ENCODE measurements around the gene OR5AK2. TPM values are rescaled to one million over a fixed set of nuclear protein-coding genes. Genes with fewer than 3 reads are reported as not detected.
"Not testable (repeated sequence)": the region's sequence is repeated elsewhere in the genome, so short reads cannot be mapped to it uniquely, and the experiment has no call there.

The OR5AK2 gene
- total RNA-seq: not detected
- not detected for polyA plus RNA-seq
- total RNA-seq: not detected

DNA sequence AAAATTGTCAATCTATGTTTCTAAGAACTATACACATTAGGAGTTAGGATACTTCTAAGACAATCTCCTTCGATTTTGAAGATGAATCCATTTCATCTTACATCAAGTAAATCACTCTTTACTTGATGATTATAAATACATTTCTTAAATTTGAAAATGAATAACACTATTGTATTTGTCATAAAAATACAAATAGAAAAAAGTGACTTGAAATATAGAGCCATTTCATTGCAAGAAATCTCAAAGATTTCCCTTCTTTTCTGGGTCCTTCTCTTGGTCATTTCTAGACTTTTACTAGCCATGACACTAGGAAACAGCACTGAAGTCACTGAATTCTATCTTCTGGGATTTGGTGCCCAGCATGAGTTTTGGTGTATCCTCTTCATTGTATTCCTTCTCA, at the start of gene OR5AK2:
Gene OR5AK2 (plus strand): TSS at position 301 of the 400 bp plus-strand sequence. CDS start 0 bp downstream, at position 301.
- CTCF ChIA-PET: no interaction called here
- H3K27ac ChIP-seq (ENCODE audit: low read depth, low read length): no peak within 1 kb of the TSS
- Mint-ChIP-seq H3K27ac (no peak within 1 kb of the TSS), H3K36me3 (no peaks in the 10 kb centered on the region), H3K27me3 (peaks cover 0 to 10% (median 4%) of the 10 kb centered on the region in 5 donors), H3K4me1 (no peaks in the 10 kb centered on the region), H3K4me3 (no peak within 1 kb of the TSS), H3K9me3 (peaks cover 2 to 25% (median 7%) of the 10 kb centered on the region in 11 donors)
- no peaks in the 10 kb centered on the region for H3K27me3 ChIP-seq (ENCODE audit: control insufficient read depth in 2 of 2, insufficient read depth in 2 of 2, low read length in 2 of 2)
- no peak within 1 kb of the TSS for H3K4me3 ChIP-seq (ENCODE audit: low read length)
- no peaks in the 10 kb centered on the region for H3K9me3 ChIP-seq (ENCODE audit: control insufficient read depth in 2 of 3, low read length in 3 of 3)
- POLR2A ChIA-PET: no interaction called here
- intact Hi-C loops (cut with micrococcal nuclease): no loop called here
- H3K36me3 ChIP-seq (ENCODE audit: control insufficient read depth in 2 of 3, insufficient read depth in 3 of 3, low read length in 3 of 3): no peaks in the 10 kb centered on the region
- ATAC-seq (no peak), DNase-seq (no peak)
- no peaks in the 10 kb centered on the region for H3K4me1 ChIP-seq (ENCODE audit: control insufficient read depth in 2 of 2, insufficient read depth in 2 of 2, low read length in 2 of 2)

GRCh38 chr11:56945526-56945925, 43.2 kb upstream of the OR5AK2 start:
- H3K9me3 Mint-ChIP-seq: peaks cover 8 to 51% (median 19%) of the 10 kb centered on the region in 11 donors
- H3K27ac ChIP-seq (ENCODE audit: low read depth, low read length); CTCF ChIA-PET; H3K4me3 Mint-ChIP-seq; ATAC-seq; H3K27me3 ChIP-seq (ENCODE audit: control insufficient read depth in 2 of 2, insufficient read depth in 2 of 2, low read length in 2 of 2); H3K4me1 ChIP-seq (ENCODE audit: control insufficient read depth in 2 of 2, insufficient read depth in 2 of 2, low read length in 2 of 2); H3K4me3 ChIP-seq (ENCODE audit: low read length); H3K27ac Mint-ChIP-seq; intact Hi-C loops (cut with micrococcal nuclease); H3K27me3 Mint-ChIP-seq; POLR2A ChIA-PET; H3K4me1 Mint-ChIP-seq; H3K36me3 ChIP-seq (ENCODE audit: control insufficient read depth in 2 of 3, insufficient read depth in 3 of 3, low read length in 3 of 3); H3K36me3 Mint-ChIP-seq; DNase-seq; H3K9me3 ChIP-seq (ENCODE audit: control insufficient read depth in 2 of 3, low read length in 3 of 3): not testable (repeated sequence)

DNA sequence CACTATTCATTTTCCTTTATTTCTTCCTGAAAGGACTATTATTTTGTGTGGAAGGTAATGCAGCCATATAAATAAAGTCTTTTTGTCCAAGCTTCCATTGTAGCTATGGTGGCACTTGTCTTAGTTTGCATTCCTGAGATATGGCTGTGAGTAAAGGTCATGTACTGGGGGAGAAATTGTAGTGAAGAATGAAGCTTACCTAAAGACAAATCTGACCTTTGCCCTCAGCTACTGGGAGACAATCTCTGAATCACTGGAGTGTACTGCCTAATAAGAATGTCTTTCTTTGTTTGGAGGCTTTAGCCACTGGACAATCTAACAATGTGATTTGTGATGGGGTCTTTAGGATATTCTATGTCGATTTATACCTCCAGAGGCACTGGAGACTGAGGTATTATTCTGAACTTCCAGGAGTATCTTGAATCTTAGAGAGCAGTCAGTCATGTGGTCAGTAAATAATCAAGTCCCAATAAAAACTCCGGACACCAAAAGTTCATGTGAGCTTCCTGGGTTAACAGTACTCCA, 39.7 kb upstream of the OR5AK2 start:
- ATAC-seq: no peak
- ChIA-PET POLR2A (no interaction called here), CTCF (no interaction called here)
- H3K27ac ChIP-seq (ENCODE audit: low read depth, low read length): no peak overlapping the region
- no peaks in the 10 kb centered on the region for H3K9me3 ChIP-seq (ENCODE audit: control insufficient read depth in 2 of 3, low read length in 3 of 3)
- no peaks in the 10 kb centered on the region for H3K4me1 Mint-ChIP-seq
- no peak overlapping the region for H3K4me3 Mint-ChIP-seq
- H3K27me3 Mint-ChIP-seq: peaks cover 0 to 9% (median 0%) of the 10 kb centered on the region in 5 donors
- H3K9me3 Mint-ChIP-seq: peaks cover 14 to 64% (median 26%) of the 10 kb centered on the region in 11 donors
- no peaks in the 10 kb centered on the region for H3K36me3 Mint-ChIP-seq
- H3K4me3 ChIP-seq (ENCODE audit: low read length): no peak overlapping the region
- no peaks in the 10 kb centered on the region for H3K27me3 ChIP-seq (ENCODE audit: control insufficient read depth in 2 of 2, insufficient read depth in 2 of 2, low read length in 2 of 2)
- no peaks in the 10 kb centered on the region for H3K4me1 ChIP-seq (ENCODE audit: control insufficient read depth in 2 of 2, insufficient read depth in 2 of 2, low read length in 2 of 2)
- H3K36me3 ChIP-seq (ENCODE audit: control insufficient read depth in 2 of 3, insufficient read depth in 3 of 3, low read length in 3 of 3): no peaks in the 10 kb centered on the region
- DNase-seq: no peak
- no peak overlapping the region for H3K27ac Mint-ChIP-seq
- intact Hi-C loops (cut with micrococcal nuclease): no loop called here

- intact Hi-C loops (cut with micrococcal nuclease): no loop called here
- Mint-ChIP-seq H3K36me3 (no peaks in the 10 kb centered on the region), H3K4me3 (no peak overlapping the region)
Observed at GRCh38 chr11:56950510-56950909, 38.2 kb upstream of the OR5AK2 start.

DNA sequence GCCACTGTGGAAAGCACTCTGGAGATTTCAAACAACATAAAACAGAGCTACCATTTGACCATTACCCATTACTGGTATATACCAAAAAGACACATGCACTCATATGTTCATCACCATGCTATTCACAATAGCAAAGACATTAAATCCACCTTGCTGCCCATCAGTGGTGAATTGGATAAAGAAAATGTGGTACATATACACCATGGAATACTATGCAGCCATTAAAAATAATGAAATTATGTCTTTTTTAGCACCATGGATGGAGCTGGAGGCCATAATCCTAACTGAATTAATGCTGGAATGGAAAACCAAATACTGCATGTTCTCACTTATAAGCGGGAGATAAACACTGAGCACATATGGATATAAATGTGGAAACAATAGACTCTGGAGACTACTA, 34.8 kb upstream of the OR5AK2 start:
- H3K4me1 Mint-ChIP-seq; POLR2A ChIA-PET; H3K27ac ChIP-seq (ENCODE audit: low read depth, low read length); H3K9me3 ChIP-seq (ENCODE audit: control insufficient read depth in 2 of 3, low read length in 3 of 3); H3K27me3 Mint-ChIP-seq; CTCF ChIA-PET; ATAC-seq; H3K4me3 ChIP-seq (ENCODE audit: low read length); H3K27me3 ChIP-seq (ENCODE audit: control insufficient read depth in 2 of 2, insufficient read depth in 2 of 2, low read length in 2 of 2); intact Hi-C loops (cut with micrococcal nuclease); H3K4me3 Mint-ChIP-seq; H3K27ac Mint-ChIP-seq; H3K36me3 ChIP-seq (ENCODE audit: control insufficient read depth in 2 of 3, insufficient read depth in 3 of 3, low read length in 3 of 3); H3K36me3 Mint-ChIP-seq; DNase-seq; H3K4me1 ChIP-seq (ENCODE audit: control insufficient read depth in 2 of 2, insufficient read depth in 2 of 2, low read length in 2 of 2): not testable (repeated sequence)
- peaks cover 12 to 47% (median 23%) of the 10 kb centered on the region in 11 donors for H3K9me3 Mint-ChIP-seq

More at GRCh38 chr11:56950510-56950909, 38.2 kb upstream of the OR5AK2 start:
- Mint-ChIP-seq H3K4me1 (no peaks in the 10 kb centered on the region), H3K27ac (no peak overlapping the region), H3K9me3 (peaks cover 12 to 67% (median 27%) of the 10 kb centered on the region in 11 donors), H3K27me3 (peaks cover 0 to 9% (median 0%) of the 10 kb centered on the region in 5 donors)
- Histone ChIP-seq H3K27me3 (ENCODE audit: control insufficient read depth in 2 of 2, insufficient read depth in 2 of 2, low read length in 2 of 2) (no peaks in the 10 kb centered on the region), H3K27ac (ENCODE audit: low read depth, low read length) (no peak overlapping the region), H3K4me1 (ENCODE audit: control insufficient read depth in 2 of 2, insufficient read depth in 2 of 2, low read length in 2 of 2) (no peaks in the 10 kb centered on the region), H3K9me3 (ENCODE audit: control insufficient read depth in 2 of 3, low read length in 3 of 3) (no peaks in the 10 kb centered on the region), H3K36me3 (ENCODE audit: control insufficient read depth in 2 of 3, insufficient read depth in 3 of 3, low read length in 3 of 3) (no peaks in the 10 kb centered on the region), H3K4me3 (ENCODE audit: low read length) (no peak overlapping the region)
- ChIA-PET CTCF (no interaction called here), POLR2A (no interaction called here)
- ATAC-seq (no peak), DNase-seq (no peak)

- H3K9me3 ChIP-seq (ENCODE audit: control insufficient read depth in 2 of 3, low read length in 3 of 3): no peaks in the 10 kb centered on the region
- no peak overlapping the region for H3K4me3 ChIP-seq (ENCODE audit: low read length)
- H3K4me1 ChIP-seq (ENCODE audit: control insufficient read depth in 2 of 2, insufficient read depth in 2 of 2, low read length in 2 of 2): no peaks in the 10 kb centered on the region
- H3K9me3 Mint-ChIP-seq: peaks cover 0 to 24% (median 5%) of the 10 kb centered on the region in 11 donors
- no peak overlapping the region for H3K27ac Mint-ChIP-seq
- DNase-seq: no peak
- no peaks in the 10 kb centered on the region for H3K27me3 Mint-ChIP-seq
- no peaks in the 10 kb centered on the region for H3K36me3 ChIP-seq (ENCODE audit: control insufficient read depth in 2 of 3, insufficient read depth in 3 of 3, low read length in 3 of 3)
- no peaks in the 10 kb centered on the region for H3K27me3 ChIP-seq (ENCODE audit: control insufficient read depth in 2 of 2, insufficient read depth in 2 of 2, low read length in 2 of 2)
- H3K4me3 Mint-ChIP-seq: no peak overlapping the region
- no peaks in the 10 kb centered on the region for H3K36me3 Mint-ChIP-seq
- no peaks in the 10 kb centered on the region for H3K4me1 Mint-ChIP-seq
- ChIA-PET POLR2A (no interaction called here), CTCF (no interaction called here)
- H3K27ac ChIP-seq (ENCODE audit: low read depth, low read length): no peak overlapping the region
- no peak for ATAC-seq
- intact Hi-C loops (cut with micrococcal nuclease): no loop called here
Observed at GRCh38 chr11:56961609-56962008, 27.1 kb upstream of the OR5AK2 start.

GRCh38 chr11:56967726-56968125, 21.0 kb upstream of the OR5AK2 start:
- ATAC-seq (no peak), DNase-seq (no peak)
- Histone ChIP-seq H3K9me3 (ENCODE audit: control insufficient read depth in 2 of 3, low read length in 3 of 3) (peaks cover 0 to 4% (median 0%) of the 10 kb centered on the region in 3 experiments), H3K4me1 (ENCODE audit: control insufficient read depth in 2 of 2, insufficient read depth in 2 of 2, low read length in 2 of 2) (no peaks in the 10 kb centered on the region), H3K36me3 (ENCODE audit: control insufficient read depth in 2 of 3, insufficient read depth in 3 of 3, low read length in 3 of 3) (no peaks in the 10 kb centered on the region), H3K27me3 (ENCODE audit: control insufficient read depth in 2 of 2, insufficient read depth in 2 of 2, low read length in 2 of 2) (no peaks in the 10 kb centered on the region), H3K27ac (ENCODE audit: low read depth, low read length) (no peak overlapping the region), H3K4me3 (ENCODE audit: low read length) (no peak overlapping the region)
- Mint-ChIP-seq H3K4me1 (no peaks in the 10 kb centered on the region), H3K27ac (no peak overlapping the region), H3K4me3 (no peak overlapping the region), H3K9me3 (peaks cover 0 to 32% (median 12%) of the 10 kb centered on the region in 11 donors), H3K36me3 (peaks cover 0 to 7% (median 0%) of the 10 kb centered on the region in 5 donors), H3K27me3 (no peaks in the 10 kb centered on the region)
- ChIA-PET CTCF (no interaction called here), POLR2A (no interaction called here)
- intact Hi-C loops (cut with micrococcal nuclease): no loop called here

Measured in naive thymus-derived CD4-positive, alpha-beta T cell (primary cell).